Measurements from ENCODE around the gene PTPN18. TPM values are rescaled to one million over a fixed set of nuclear protein-coding genes. Genes with fewer than 3 reads are reported as not detected.

PTPN18 gene
- total RNA-seq, 1 donor from 2014 or later: 30.2 TPM

DNA sequence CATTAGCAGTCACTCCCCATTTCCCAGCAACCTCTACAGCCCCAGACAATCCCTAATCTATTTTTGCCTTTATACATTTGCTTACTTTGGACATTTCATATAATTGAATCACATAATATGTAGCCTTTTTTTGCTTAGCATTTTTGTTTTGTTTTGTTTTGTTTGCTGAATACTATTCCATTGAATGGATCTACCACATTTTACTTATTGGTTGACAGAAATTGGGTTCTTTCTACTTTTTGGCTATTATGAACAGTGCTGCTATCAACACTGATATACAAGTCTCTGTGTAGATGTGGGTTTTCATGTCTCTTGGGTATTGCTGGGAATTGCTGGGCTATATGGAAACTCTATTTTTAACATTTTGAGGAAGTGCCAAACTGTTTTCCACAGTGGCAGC is 7.6 kb downstream of the PTPN18 start:
- H3K4me3 Mint-ChIP-seq (ENCODE audit: unreplicated experiment): no peak overlapping the region

DNA sequence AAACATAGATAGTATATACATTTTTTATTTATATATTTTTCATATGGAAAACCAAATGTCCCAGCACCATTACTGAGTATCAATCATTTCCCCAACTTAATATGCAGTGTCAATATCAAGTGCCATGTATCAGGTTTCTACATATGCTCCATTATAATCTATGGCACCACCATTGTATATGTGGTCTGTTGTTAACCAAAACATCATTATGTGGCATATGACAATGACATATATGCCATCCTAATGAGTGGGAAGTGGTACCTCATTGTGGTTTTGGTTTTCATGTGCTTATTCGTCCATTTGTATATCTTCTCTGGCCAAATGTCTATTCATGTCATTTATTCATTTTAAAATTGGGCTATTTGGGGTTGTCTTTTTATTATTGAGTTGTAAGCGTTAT is 9.2 kb downstream of the PTPN18 start:
- Mint-ChIP-seq H3K9me3 (ENCODE audit: unreplicated experiment) (peaks cover 3% of the 10 kb centered on the region), H3K27ac (ENCODE audit: unreplicated experiment) (no peak overlapping the region), H3K4me3 (ENCODE audit: unreplicated experiment) (no peak overlapping the region), H3K27me3 (ENCODE audit: unreplicated experiment) (no peaks in the 10 kb centered on the region), H3K4me1 (ENCODE audit: unreplicated experiment) (no peaks in the 10 kb centered on the region), H3K36me3 (ENCODE audit: unreplicated experiment) (peaks cover 2% of the 10 kb centered on the region)
- DNase-seq (ENCODE audit: extremely low spot score, unreplicated experiment): no peak
- TF ChIP-seq, protein P1, sequence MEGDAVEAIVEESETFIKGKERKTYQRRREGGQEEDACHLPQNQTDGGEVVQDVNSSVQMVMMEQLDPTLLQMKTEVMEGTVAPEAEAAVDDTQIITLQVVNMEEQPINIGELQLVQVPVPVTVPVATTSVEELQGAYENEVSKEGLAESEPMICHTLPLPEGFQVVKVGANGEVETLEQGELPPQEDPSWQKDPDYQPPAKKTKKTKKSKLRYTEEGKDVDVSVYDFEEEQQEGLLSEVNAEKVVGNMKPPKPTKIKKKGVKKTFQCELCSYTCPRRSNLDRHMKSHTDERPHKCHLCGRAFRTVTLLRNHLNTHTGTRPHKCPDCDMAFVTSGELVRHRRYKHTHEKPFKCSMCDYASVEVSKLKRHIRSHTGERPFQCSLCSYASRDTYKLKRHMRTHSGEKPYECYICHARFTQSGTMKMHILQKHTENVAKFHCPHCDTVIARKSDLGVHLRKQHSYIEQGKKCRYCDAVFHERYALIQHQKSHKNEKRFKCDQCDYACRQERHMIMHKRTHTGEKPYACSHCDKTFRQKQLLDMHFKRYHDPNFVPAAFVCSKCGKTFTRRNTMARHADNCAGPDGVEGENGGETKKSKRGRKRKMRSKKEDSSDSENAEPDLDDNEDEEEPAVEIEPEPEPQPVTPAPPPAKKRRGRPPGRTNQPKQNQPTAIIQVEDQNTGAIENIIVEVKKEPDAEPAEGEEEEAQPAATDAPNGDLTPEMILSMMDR (IDR thresholded peaks at IDR 0.05): no peak

More for the DNA sequence above, 7.6 kb downstream of the PTPN18 start:
- no peaks in the 10 kb centered on the region for H3K36me3 Mint-ChIP-seq (ENCODE audit: unreplicated experiment)
- no peaks in the 10 kb centered on the region for H3K27me3 Mint-ChIP-seq (ENCODE audit: unreplicated experiment)
- TF ChIP-seq, protein P1 (IDR thresholded peaks at IDR 0.05): no peak
- no peak overlapping the region for H3K27ac Mint-ChIP-seq (ENCODE audit: unreplicated experiment)
- DNase-seq (ENCODE audit: extremely low spot score, unreplicated experiment): no peak
- H3K4me1 Mint-ChIP-seq (ENCODE audit: unreplicated experiment): no peaks in the 10 kb centered on the region
- H3K9me3 Mint-ChIP-seq (ENCODE audit: unreplicated experiment): peaks cover 3% of the 10 kb centered on the region

- peaks cover under 1% of the 10 kb centered on the region for H3K4me1 Mint-ChIP-seq (ENCODE audit: unreplicated experiment)
- H3K27ac Mint-ChIP-seq (ENCODE audit: unreplicated experiment): no peak overlapping the region
- no peak overlapping the region for H3K4me3 Mint-ChIP-seq (ENCODE audit: unreplicated experiment)
- TF ChIP-seq, protein P1 (IDR thresholded peaks at IDR 0.05): no peak
- peaks cover 4% of the 10 kb centered on the region for H3K36me3 Mint-ChIP-seq (ENCODE audit: unreplicated experiment)
- H3K27me3 Mint-ChIP-seq (ENCODE audit: unreplicated experiment): no peaks in the 10 kb centered on the region
- no peaks in the 10 kb centered on the region for H3K9me3 Mint-ChIP-seq (ENCODE audit: unreplicated experiment)
- no peak for DNase-seq (ENCODE audit: extremely low spot score, unreplicated experiment)
Measured at GRCh38 chr2:130365963-130366362, 10.1 kb downstream of the PTPN18 start.

DNA sequence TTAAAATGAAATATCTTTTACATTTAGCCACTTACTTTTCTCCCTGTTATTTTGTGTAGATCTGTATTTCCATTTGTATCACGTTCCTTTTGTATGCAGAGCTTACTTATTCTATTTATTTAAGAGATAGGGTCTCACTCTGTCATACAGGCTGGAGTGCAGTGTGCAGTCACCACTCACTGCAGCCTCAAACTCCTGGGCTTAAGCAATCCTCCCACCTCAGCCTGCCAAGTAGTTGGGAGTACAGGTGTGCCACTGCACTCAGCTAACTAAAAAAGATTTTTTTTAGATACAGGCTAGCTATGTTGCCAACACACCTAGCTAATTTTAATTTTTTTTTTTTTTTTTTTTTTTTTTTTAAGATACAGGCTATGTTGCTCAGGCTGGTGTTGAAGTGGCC is 10.9 kb downstream of the PTPN18 start:
- Mint-ChIP-seq H3K4me1 (ENCODE audit: unreplicated experiment) (peaks cover 8% of the 10 kb centered on the region), H3K27me3 (ENCODE audit: unreplicated experiment) (no peaks in the 10 kb centered on the region), H3K27ac (ENCODE audit: unreplicated experiment) (no peak overlapping the region), H3K9me3 (ENCODE audit: unreplicated experiment) (no peaks in the 10 kb centered on the region), H3K36me3 (ENCODE audit: unreplicated experiment) (peaks cover 7% of the 10 kb centered on the region), H3K4me3 (ENCODE audit: unreplicated experiment) (no peak overlapping the region)
- DNase-seq (ENCODE audit: extremely low spot score, unreplicated experiment): no peak
- TF ChIP-seq, protein P1 (IDR thresholded peaks at IDR 0.05): no peak

- no peak for DNase-seq (ENCODE audit: extremely low spot score, unreplicated experiment)
- Mint-ChIP-seq H3K36me3 (ENCODE audit: unreplicated experiment) (peaks cover 7% of the 10 kb centered on the region), H3K9me3 (ENCODE audit: unreplicated experiment) (no peaks in the 10 kb centered on the region), H3K27ac (ENCODE audit: unreplicated experiment) (no peak overlapping the region), H3K4me1 (ENCODE audit: unreplicated experiment) (peaks cover 21% of the 10 kb centered on the region), H3K4me3 (ENCODE audit: unreplicated experiment) (no peak overlapping the region), H3K27me3 (ENCODE audit: unreplicated experiment) (no peaks in the 10 kb centered on the region)
- TF ChIP-seq, protein P1 (IDR thresholded peaks at IDR 0.05): no peak
Measured at GRCh38 chr2:130368786-130369185, 12.9 kb downstream of the PTPN18 start.
